DMS79 (cell line): ENCODE measurements around the gene LPO.

Source experiments
- DNase-seq: peaks from one replicate; lab custom pipeline; 2025; lab: John Stamatoyannopoulos, UW

Gene LPO

DNA sequence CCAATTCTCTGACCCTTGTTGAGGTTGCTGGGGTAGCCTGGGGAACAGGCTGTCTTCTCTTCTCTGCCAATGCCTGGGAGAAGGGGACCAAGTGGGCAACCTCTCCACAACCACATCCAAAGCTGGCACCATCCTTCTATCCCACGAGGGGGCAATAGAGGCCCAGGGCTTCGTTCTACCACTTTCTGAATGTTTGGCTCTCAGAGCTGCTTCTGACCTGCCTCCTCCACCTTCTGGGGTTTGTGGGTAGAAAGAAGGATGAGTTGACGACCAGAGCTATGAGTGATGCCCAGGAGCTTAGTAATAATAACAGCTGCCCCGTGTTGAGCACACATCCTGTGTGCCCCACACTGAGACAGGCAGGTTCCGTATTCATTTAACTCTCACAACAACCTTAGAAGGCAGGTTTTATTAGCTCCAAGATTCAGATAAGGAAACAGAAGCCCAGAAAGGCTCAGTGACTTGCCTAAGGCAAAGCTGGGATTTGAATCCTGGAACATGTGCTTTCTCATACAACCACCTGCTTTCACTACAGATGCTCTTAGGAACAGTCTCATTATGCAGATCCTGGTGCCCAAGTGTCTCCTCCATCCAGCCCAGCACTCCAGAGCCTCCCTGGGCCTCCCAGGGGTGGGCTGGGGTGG is 79.2 kb downstream of the LPO start:
- no peak for DNase-seq

DNA sequence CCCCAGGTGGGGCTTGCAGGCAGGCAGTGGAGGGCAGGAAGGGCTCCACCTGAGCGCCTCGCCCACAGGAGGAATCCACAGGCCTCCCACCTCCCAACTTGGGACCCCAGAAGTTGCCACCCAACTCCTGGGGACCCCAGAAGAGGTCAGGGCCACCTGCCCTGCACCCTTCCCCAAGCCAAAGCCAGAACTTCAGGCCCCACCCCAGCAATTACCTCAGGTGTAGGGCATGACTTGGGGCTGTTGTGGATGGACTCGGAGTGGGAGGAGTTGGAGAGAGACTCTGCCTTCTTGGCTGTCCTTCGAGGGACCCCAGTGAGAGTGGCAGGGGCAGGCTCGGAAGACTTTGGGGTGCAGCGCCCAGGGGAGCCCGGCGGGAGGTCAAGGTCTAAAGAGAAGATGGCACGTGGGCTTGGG is 79.7 kb downstream of the LPO start:
- DNase-seq = no peak
